Panc1 (cell line): Measurements from ENCODE around the gene CRTC1.

Source experiments
- POLR2AphosphoS5 ChIP-seq: IDR thresholded peaks from 2 replicates; pipeline ENCODE4 v1.6.1; 2012; ENCODE audit warnings: mild to moderate bottlenecking, low read depth, low read length, moderate library complexity
- TF ChIP-seq, protein P1 (sequence below): fragments of 450-650 bp; IDR thresholded peaks from 2 replicates; pipeline ENCODE4 v1.5.1; 2017; ENCODE audit warnings: mild to moderate bottlenecking
- TF ChIP-seq, protein P2 (sequence below), 2 experiments: IDR thresholded peaks; 2 replicates each; pipeline ENCODE4 v1.6.1; 2011 to 2012; ENCODE audit warnings: low read depth in 2 of 2, control low read depth in 1 of 2, low read length in 1 of 2, mild to moderate bottlenecking in 1 of 2, moderate library complexity in 1 of 2; ENCODE audit not compliant: insufficient read depth in 1 of 2

DNA sequence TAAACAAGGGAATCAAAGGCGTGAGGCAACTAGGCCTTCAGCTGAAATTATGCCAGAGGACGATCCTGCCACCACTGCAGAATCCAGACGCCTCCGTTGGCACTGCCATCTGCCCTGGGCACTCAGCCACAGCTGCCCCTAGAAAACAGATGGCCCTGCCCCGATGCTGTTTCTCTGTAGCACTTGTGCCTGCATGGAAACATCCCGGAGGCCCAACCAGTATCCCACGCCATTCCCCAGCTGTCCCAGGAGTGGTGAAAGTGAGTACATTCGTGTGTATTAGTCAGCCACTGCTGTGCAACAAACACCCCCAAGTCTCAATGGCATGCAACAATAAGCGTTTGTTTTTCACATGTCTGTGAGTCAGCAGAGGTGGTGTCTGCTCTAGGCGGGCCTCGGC is 8.9 kb upstream of the CRTC1 start:
- TF ChIP-seq, protein P1, sequence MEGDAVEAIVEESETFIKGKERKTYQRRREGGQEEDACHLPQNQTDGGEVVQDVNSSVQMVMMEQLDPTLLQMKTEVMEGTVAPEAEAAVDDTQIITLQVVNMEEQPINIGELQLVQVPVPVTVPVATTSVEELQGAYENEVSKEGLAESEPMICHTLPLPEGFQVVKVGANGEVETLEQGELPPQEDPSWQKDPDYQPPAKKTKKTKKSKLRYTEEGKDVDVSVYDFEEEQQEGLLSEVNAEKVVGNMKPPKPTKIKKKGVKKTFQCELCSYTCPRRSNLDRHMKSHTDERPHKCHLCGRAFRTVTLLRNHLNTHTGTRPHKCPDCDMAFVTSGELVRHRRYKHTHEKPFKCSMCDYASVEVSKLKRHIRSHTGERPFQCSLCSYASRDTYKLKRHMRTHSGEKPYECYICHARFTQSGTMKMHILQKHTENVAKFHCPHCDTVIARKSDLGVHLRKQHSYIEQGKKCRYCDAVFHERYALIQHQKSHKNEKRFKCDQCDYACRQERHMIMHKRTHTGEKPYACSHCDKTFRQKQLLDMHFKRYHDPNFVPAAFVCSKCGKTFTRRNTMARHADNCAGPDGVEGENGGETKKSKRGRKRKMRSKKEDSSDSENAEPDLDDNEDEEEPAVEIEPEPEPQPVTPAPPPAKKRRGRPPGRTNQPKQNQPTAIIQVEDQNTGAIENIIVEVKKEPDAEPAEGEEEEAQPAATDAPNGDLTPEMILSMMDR, result no peak
- TF ChIP-seq POLR2AphosphoS5, result no peak
- TF ChIP-seq, protein P2, sequence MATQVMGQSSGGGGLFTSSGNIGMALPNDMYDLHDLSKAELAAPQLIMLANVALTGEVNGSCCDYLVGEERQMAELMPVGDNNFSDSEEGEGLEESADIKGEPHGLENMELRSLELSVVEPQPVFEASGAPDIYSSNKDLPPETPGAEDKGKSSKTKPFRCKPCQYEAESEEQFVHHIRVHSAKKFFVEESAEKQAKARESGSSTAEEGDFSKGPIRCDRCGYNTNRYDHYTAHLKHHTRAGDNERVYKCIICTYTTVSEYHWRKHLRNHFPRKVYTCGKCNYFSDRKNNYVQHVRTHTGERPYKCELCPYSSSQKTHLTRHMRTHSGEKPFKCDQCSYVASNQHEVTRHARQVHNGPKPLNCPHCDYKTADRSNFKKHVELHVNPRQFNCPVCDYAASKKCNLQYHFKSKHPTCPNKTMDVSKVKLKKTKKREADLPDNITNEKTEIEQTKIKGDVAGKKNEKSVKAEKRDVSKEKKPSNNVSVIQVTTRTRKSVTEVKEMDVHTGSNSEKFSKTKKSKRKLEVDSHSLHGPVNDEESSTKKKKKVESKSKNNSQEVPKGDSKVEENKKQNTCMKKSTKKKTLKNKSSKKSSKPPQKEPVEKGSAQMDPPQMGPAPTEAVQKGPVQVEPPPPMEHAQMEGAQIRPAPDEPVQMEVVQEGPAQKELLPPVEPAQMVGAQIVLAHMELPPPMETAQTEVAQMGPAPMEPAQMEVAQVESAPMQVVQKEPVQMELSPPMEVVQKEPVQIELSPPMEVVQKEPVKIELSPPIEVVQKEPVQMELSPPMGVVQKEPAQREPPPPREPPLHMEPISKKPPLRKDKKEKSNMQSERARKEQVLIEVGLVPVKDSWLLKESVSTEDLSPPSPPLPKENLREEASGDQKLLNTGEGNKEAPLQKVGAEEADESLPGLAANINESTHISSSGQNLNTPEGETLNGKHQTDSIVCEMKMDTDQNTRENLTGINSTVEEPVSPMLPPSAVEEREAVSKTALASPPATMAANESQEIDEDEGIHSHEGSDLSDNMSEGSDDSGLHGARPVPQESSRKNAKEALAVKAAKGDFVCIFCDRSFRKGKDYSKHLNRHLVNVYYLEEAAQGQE (IDR thresholded peaks at IDR 0.05; ENCODE audit: insufficient read depth in 1 of 2, low read depth in 2 of 2, low read length in 1 of 2), result no peak
